GM06990 (cell line): ENCODE measurements around the gene YAF2.

Source experiments
- DNase-seq: peaks from one replicate; pipeline ENCODE4 v3.0.0-alpha.2; 2011; ENCODE audit not compliant: insufficient read length; ENCODE audit errors: extremely low read depth
- H3K27me3 ChIP-seq: replicated peaks from 2 replicates; pipeline ENCODE4 v1.6.0; 2011; ENCODE audit warnings: low read length; ENCODE audit not compliant: control insufficient read depth, insufficient read depth
- H3K36me3 ChIP-seq: 2 replicates; pipeline ENCODE4 v1.5.1; 2011; ENCODE audit warnings: low read length; ENCODE audit not compliant: control insufficient read depth, insufficient read depth
- H3K4me3 ChIP-seq: replicated peaks from 2 replicates; pipeline ENCODE4 v1.5.1; 2011; ENCODE audit warnings: low read depth, mild to moderate bottlenecking, control low read depth, low read length
- CTCF ChIP-seq: IDR thresholded peaks from 2 replicates; pipeline ENCODE4 v1.5.1; 2011; ENCODE audit warnings: low read length, control low read depth, mild to moderate bottlenecking, inconsistent platforms; ENCODE audit not compliant: insufficient read depth, poor library complexity, severe bottlenecking

Gene YAF2

DNA sequence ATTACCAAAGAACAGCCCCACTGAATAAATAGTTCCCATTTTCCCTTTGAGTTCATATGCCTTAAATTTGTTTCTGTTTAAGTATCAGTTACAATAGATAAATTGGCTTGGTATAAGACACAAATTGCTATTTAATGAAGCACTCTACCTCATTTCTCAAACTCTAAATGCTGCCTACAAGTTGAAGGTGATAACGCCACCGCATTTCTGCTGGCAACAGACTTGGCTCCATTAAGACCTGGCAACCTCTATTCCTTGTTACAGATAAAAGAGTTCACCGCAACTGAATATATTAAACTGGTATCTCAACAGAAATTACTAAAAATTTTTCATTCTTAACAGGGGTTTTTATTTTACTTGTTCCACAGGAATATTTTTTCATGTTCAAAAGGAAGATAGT is 129.0 kb downstream of the YAF2 start:
- H3K27me3 ChIP-seq, result no peaks in the 10 kb centered on the region
- TF ChIP-seq CTCF, result no peak
- no peaks in the 10 kb centered on the region; the same call in 1 of the 2 replicates for H3K36me3 ChIP-seq
- no peak for DNase-seq
- H3K4me3 ChIP-seq, result no peak overlapping the region
